HL-60/S4 treated with retinoic acid at 250 ng/mL for 4 days and 3 days (cell line): Measurements from ENCODE around the gene KIF1C.
"Not testable (repeated sequence)": the region's sequence is repeated elsewhere in the genome, so short reads cannot be mapped to it uniquely, and the experiment has no call there.

ENCODE experiments used
- in situ Hi-C: fragments of 300-500 bp; cut with MboI; formaldehyde crosslinking; loops from 2 replicates; pipeline ENCODE4 v1.7.0; 2022; ENCODE audit warnings: low sequenced_read_pairs

Gene KIF1C

GRCh38 chr17:5042157-5043022 is 44.6 kb downstream of the KIF1C start:
- in situ Hi-C loops = no loop called here

GRCh38 chr17:5043524-5043923 is 45.8 kb downstream of the KIF1C start:
- in situ Hi-C loops = no loop called here

GRCh38 chr17:5044630-5045029 is 46.9 kb downstream of the KIF1C start:
- in situ Hi-C loops = no loop called here

- in situ Hi-C loops = no loop called here
Measured at GRCh38 chr17:5045496-5045895, 47.7 kb downstream of the KIF1C start.

GRCh38 chr17:5047446-5047845 is 49.7 kb downstream of the KIF1C start:
- in situ Hi-C loops = no loop called here

- in situ Hi-C loops = no loop called here
Measured at GRCh38 chr17:5049314-5049841, 51.6 kb downstream of the KIF1C start.

GRCh38 chr17:5050278-5050677 is 52.5 kb downstream of the KIF1C start:
- in situ Hi-C loops = no loop called here

GRCh38 chr17:5055543-5055942 is 57.8 kb downstream of the KIF1C start:
- in situ Hi-C loops = no loop called here

GRCh38 chr17:5065227-5065744 is 67.5 kb downstream of the KIF1C start:
- in situ Hi-C loops = no loop called here

GRCh38 chr17:5068236-5068635 is 70.5 kb downstream of the KIF1C start:
- in situ Hi-C loops = no loop called here

- in situ Hi-C loops = no loop called here
Measured at GRCh38 chr17:5069724-5070123, 72.0 kb downstream of the KIF1C start.

GRCh38 chr17:5075472-5075871 is 77.7 kb downstream of the KIF1C start:
- in situ Hi-C loops = not testable (repeated sequence)

GRCh38 chr17:5077275-5077674 is 79.5 kb downstream of the KIF1C start:
- in situ Hi-C loops = not testable (repeated sequence)

- in situ Hi-C loops = no loop called here
Measured at GRCh38 chr17:5077781-5078105, 80.0 kb downstream of the KIF1C start.
